IPS-NIHi7 (cell line): ENCODE measurements around the gene MIPOL1.
"Not testable (repeated sequence)": the region's sequence is repeated elsewhere in the genome, so short reads cannot be mapped to it uniquely, and the experiment has no call there.

ENCODE experiments used
- DNase-seq: peaks from one replicate; pipeline ENCODE4 v3.0.0; 2012; ENCODE audit warnings: mixed read lengths; ENCODE audit errors: extremely low spot score

The MIPOL1 gene

DNA sequence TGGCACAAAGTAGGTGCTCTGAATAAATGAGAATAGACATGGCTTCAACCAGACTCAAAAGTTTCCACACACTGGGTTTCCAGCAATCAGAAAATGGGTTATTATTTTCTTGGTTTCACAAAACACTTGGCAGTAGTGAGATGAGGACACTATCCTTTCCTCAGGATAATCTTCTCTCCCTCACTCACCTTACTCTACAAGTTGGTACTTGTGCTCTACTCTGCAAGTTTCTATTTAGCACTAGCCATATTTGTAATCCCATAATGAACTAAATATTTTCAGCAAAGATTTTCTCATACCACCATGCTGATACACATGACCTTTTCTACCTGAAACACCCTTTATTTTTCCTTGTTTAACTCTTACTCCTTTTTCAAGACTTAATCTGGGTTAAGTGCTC lies 259.6 kb downstream of the MIPOL1 start:
- DNase-seq, result no peak

DNA sequence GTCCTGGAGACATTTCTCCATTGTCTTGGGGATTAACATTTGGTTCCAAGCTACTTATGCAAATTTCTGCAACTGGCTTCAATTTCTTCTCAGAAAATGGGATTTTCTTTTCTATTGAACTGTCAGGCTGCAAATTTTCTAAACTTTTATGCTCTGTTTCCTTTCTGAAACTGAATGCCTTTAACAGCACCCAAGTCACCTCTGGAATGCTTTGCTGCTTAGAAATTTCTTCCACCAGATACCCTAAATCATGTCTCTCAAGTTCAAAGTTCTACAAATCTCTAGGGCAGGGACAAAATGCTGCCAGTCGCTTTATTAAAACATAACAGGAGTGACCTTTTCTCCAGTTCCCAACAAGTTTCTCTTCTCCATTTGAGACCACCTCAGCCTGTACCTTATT lies 264.7 kb downstream of the MIPOL1 start:
- not testable (repeated sequence) for DNase-seq

DNA sequence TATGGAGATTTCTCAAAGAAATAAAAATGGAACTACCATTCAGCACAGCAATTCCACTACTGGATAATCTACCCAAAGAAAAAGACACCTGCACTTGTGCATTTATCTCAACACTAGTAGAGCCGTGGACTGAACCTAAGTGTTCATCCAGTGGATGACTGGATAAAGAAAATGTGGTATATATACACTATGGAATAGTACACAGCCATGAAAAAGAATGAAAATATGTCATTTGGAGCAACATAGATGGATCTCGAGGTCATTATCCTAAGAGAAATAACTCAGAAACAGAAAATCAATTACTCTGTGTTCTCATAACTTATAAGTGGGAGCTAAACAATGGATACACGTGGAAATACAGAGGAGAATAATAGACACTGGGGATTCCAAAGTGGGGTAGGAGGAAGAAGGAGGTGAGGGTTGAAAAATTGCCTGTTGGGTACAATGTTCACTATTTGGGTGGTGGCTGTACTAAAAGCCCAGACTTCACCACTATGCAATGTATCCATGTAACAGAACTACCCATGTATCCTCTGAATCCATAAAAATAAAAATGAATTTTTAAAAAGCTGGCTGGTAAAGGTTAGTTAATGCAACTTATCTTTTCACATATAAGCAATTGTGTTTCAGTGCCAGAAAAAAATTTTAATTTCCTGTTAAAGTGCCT lies 266.6 kb downstream of the MIPOL1 start:
- no peak for DNase-seq

DNA sequence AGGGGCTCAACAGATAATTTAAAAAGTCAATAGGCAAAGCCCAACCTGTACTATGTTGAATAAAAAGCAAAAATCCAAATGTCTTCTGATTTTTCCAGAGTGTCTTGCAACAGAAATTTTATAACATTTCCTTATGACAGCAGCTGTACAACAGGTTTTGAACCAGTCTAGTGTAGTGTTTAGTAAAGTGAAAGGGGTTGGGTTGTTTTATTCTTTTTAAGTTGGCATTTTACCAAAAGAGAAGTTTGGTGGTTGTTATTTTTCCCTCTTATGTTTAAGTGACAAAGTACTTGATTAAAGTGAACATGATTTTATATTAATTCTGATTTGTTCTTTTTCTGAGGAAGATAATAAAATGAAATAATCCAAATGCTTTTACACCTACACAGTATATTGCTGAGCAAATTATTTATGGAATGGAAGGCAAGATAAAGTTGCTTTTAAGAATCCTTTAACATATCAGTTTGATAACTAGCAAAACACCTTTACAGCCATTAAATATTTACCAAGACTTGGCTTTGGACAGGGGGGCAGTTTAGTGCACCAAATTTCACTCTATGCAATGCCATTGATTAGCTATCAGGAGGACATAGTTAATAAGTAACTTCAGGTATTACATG lies 268.4 kb downstream of the MIPOL1 start:
- DNase-seq, result no peak

DNA sequence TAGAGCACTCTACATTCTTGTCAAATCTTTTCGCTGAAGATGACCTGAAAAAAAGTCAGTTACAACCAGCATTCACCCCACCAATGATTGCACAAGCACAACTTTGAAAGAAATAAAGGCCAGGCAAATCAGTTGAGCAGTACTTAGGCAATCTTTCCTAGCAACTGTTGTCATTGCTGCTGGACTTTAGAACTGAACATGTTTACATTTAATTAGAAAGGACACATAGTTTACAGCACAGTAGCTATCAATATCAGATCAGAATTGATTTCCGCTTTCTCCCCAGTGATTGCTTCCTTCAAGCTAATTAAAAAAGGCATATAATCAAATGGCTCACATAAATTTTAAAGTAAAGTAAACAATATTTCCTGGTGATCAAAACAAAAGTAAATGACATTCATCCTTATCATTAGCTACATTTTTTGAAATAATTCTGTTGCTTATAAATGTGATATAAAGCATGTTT lies 268.9 kb downstream of the MIPOL1 start:
- no peak for DNase-seq

DNA sequence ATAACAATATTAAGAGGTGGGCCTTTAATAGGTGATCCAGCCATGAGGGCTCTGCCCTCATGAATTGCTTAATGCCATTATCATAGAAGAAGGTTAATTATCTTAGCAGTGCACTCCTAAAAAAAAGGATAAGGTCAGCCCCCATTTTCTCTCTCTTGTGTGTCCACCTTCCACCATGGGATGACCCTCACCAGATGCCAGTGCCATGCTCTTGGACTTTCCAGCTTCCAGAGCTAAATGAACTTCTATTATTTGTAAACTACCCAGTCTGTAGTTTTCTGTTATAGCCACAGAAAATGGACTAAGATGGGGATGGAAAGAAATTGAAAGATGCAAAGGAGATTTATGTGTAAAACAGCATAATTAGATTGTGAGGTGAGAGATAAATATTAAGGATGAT lies 271.9 kb downstream of the MIPOL1 start:
- no peak for DNase-seq

DNA sequence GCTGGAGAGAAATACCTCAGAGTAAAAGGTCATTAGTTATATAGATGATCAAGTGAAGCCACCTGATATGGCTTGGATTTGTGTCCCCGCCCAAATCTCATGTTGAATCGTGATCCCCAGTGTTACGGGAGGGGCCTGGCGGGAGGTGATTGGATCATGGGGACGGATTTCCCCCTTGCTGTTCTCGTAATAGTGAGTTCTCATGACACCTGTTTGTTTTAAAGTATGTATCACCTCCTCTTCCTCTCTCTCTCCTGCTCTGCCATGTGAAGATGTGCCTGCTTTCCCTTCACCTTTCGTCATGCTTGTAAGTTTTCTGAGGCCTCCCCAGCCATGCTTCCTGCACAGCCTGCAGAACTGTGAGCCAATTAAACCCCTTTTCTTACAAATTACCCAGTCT lies 272.5 kb downstream of the MIPOL1 start:
- no peak for DNase-seq

DNA sequence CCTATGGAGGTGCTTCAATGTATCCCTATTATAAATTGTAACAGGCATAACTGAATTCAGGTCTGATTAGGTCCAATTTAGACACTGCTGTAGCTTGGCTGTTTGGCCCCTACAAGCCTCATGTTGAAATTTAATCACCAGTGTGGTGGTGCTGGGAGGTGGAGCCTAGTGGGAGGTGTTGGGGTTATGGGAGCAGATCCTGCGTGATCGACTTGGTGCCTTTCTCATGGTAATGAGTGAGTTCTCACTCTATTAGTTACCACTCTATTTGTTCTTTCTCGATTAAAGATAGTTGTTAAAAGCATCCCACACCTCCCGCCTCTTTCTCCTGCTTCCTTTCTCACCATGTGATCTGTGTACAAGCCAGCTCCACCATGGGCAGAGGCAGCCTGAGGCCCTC lies 275.2 kb downstream of the MIPOL1 start:
- no peak for DNase-seq

DNA sequence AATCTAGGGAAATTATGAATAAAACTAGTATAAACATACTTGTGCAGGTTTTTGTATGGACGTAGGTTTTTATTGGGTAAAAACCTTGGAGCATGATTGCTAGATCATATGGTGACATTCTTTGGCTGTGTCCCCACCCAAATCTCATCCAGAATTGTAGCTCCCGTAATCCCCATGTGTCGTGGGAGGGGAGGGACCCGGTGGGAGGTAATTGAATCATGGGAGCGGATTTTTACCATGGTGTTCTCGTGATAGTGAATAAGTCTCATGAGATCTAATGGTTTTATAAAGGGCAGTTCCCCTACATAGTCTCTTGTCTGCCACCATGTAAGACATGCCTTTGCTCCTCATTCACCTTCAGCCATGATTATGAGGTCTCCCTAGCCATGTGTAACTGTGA lies 276.5 kb downstream of the MIPOL1 start:
- DNase-seq, result no peak

DNA sequence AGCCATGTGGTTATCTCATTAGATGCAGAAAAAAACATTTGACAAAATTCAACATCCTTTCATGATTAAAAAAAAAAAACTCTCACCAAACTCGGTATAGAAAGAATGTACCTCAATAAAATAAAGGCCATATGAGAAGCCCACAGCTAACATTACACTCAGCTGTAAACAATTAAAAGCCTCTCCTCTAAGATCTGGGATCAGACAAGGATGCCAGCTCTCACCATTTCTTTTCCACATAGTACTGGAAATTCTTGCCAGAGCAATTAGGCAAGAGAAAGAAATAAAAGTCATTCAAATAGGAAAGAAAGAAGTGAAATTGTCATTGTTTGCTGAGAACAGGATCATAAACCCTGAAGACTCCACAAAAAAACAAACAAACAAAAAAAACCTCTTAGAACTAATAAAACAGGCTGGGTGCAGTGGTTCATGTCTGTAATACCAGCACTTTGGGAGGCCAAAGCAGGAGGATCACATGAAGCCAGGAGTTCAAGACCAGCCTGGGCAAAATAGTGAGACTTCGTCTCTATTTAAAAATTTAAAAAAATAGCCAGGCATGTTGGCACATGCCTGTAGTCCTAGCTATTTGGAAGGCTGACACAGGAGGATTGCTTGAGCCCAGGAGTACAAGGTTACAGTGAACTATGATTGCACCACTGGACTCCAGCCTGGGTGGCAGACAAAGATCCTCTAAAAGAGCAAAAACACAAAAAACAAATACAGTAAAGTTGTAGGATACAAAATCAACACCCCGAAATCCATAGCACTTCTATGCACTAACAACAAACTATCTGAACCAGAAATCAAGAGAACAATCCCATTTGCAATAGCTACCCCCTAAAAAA lies 282.9 kb downstream of the MIPOL1 start:
- DNase-seq, result no peak

DNA sequence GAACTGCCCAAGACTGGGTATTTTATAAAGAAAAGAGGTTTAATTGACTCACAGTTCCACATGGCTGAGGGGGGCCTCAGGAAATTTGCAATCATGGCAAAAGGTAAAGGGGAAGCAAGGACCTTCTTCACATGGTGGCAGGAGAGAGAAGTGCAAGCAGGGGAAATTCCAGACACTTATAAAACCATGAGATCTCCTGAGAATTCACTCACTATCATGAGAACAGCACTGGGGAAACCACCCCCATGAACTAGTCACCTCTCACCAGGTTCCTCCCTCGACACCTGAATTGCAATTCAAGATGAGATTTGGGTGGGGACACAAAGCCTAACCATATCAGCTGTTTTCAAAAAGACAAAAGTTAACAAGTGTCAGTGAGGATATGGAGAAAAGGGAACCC lies 284.7 kb downstream of the MIPOL1 start:
- no peak for DNase-seq

DNA sequence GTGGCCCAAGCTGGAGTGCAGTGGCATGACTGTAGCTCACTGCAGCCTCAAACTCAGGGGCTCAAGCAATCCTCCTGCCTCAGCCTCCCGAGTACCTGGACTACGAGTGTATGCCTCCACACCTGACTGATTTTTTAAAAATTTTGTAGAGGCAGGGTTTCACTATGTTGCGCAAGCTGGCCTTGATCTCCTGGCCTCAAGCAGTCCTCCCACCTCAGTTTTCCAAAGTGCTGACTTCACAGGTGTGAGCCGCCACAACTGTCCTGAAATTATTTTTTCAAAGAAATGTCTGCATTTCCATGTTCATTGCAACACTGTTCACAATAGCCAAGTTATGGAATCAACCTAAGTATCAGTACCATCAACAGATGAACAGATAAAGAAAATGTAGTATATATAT lies 285.9 kb downstream of the MIPOL1 start:
- no peak for DNase-seq

DNA sequence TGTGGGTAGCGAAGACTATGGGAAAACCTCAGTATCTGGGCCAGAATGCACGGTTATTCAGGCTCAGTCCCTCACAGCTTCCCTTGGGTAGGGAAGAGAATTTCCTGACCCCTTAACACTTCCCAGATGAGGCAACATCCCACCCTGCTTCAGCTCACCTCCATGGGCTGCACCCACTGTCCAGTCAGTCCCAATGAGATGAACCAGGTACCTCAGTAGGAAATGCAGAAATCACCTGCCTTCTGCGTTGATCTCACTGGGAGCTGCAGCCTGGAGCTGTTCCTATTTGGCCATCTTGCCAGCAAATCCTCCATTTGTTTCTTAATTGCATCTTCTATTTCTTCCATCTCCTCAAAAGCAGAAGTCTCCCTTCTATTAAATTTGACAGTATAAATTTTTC lies 292.9 kb downstream of the MIPOL1 start:
- DNase-seq, result no peak

DNA sequence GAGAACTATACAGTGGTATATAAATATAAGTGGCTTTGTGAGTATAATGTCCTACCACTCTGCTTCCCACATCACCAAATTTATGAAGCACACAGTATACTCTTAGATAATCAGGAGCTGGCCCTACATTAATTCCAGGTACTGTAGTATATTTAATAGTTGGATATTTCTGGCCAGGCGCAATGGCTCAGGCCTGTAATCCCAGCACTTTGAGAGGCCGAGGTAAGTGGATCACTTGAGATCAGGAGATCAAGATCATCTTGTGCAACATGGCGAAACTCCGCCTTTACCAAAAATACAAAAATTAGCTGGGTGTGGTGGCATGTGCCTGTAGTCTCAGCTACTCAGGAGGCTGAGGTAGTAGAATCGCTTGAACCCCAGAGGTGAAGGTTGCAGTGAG lies 293.3 kb downstream of the MIPOL1 start:
- no peak for DNase-seq

DNA sequence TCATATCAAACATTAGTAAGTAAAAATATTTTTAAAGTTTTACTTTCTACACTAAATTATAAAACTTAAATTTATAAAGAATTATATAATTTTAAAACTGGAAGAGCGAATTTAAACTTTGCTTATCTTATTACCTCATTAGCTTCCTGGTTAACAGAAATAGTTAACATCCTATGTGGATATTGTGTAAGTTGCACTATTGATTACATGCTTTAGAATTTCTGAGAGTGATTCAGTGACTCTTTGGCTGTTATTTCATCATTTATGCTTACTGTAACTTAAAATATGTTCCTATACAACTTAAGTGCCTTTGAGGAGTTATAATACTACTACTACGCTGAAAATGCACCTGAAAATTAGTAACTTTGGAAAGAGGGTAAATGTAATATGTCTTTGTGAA lies 295.9 kb downstream of the MIPOL1 start:
- DNase-seq, result no peak

DNA sequence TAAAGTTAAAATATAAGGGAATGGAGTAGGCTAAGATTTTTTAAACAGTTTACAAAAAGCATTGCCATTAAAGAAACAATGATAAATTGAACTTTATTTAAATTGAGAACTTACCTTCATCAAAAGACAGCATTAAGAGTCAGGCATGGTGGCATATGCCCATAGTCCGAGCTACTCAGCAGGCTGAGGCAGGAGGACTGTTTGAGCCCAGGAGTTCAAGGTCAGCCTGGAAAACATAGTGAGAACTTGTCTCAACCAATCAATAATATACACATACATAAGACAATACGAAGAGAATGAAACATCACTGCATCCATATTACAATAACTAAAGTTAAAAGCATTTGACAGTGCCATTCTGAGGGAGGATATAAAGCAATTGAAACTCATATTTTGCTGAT lies 299.7 kb downstream of the MIPOL1 start:
- DNase-seq, result no peak

DNA sequence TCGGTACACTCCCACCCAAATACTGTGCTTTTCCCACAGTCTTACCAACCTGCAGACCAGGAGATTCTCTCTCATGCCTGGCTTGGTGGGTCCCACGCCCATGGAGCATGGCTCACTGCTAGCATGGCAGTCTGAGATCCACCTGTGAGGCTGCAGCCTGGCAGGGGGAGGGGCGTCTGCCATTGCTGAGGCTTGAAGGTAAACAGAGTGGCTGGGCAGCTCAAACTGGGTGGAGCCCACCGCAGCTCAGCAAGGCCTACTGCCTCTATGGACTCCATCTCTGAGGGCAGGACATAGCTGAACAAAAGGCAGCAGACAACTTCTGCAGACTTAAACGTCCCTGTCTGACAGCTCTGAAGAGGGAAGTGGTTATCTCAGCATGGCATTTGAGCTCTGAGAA lies 304.1 kb downstream of the MIPOL1 start:
- DNase-seq, result no peak

DNA sequence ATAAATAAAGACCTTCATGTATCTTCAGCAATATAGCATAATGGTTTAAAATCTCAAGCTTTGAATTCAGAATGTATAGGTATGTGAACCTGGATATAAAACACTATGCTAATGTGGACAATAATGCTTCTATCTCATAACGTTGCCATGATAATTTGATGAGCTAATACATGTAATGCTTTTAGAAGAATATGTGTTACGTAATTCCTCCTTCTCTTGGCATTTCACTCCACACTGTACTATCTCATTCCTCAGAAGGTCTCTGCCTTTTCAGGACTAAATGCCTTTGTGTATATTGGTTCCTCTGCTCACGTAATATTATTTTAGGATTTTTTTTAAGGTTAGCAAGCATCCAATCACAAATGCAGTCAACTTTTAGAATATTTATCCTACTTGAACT lies 310.8 kb downstream of the MIPOL1 start:
- DNase-seq, result no peak

DNA sequence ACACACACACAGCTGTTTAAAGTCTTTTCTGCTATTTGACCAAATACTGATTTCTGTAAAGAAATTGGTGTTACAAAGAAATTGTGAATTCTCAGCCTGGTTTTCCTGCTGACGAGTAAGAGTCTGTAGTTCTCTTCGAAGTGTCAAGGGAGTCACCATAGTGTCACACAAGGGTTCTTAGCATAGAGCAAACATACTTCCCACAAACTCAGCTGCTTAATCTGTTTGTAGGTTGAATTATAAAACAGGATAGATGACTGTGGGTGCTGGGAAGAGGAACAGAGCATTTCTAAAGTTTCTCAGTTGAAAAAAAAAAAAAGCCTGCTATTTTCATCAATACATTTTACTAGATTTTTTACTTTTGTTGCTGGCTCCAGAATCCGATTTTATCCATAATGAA lies 314.4 kb downstream of the MIPOL1 start:
- DNase-seq, result no peak

DNA sequence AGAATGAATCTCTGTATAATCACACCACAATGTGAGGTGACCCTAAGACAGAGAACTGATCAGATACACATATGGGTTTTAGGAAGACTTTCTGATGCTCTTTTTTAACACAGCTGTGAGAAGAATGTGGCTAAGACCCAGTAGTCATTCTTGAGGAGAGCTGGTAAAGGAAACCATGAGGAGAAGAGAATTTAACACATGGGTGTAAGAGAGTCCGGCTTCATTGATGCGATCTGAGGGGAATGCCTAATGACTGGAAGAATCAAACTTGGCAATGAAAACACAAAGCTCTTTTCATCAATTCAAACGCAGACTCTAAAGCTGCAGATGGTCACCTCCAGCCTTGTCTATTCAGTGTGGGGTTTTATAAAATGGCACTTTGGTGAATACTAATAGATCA lies 318.0 kb downstream of the MIPOL1 start:
- DNase-seq, result no peak

DNA sequence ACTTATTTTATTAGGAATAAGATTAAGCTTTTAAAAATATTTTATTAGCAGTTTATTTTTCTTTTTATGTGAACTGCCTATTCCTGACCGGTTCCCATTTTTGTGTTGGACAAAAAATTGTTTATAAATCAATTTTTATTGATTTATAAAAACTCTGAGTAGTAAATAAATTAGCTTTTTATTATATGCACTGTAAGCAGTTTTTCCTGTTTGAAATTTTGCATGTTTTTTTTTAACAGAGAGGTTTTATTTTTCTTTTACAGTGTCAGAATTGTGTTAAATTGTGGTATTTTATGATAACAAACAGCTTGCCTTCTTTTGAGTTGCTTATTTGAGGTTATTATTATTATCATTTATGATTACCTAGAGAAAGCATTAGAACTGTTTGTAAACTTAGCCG lies 329.3 kb downstream of the MIPOL1 start:
- no peak for DNase-seq

DNA sequence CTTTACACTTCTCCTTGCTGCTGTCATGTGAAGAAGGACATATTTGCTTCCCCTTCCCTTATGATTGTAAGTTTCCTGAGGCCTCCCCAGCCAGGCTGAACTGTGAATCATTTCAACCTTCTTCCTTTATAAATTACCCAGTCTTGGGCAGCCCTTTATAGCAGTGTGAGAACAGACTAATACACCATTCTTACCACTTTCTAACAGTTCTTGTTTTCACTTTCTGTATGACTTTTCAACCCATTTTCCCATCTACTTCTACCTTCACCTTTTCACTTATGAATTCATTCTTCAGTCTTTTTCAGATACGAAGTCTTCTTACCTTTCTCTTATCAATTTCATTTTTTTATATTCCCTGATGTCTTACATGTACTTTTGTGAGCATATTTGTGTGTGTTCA lies 342.3 kb downstream of the MIPOL1 start:
- DNase-seq, result no peak

DNA sequence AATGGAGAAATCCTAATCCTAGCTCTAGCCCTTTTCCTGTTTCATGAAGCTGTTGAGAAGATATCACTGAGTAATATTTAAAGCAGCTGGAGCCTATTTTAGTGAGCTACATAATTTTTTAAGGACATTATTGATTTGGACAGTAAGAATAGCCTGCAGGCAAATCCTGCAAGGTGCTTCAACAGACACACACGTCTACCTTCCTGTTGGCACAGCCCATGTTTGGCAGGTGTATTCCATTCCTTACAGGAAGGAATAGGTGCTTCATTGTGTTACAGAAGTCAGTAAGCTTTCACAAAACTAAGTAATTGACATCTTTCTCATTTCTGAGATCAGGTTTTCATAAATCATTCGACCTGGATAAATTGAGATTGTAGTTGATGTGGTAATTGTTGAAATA lies 346.7 kb downstream of the MIPOL1 start:
- no peak for DNase-seq
